ENCODE data around the gene SCAMP3. TPM values are rescaled to one million over a fixed set of nuclear protein-coding genes. Genes with fewer than 3 reads are reported as not detected.

Gene SCAMP3
- total RNA-seq, 2 donors from 2014 or later: 98.9 to 107 TPM

- Mint-ChIP-seq H3K9me3 (no peaks in the 10 kb centered on the region), H3K36me3 (no peaks in the 10 kb centered on the region), H3K27ac (peak overlapping the region; percentile 46 to 93)
- DNase-seq (ENCODE audit: low spot score in 2 of 2) (peak; percentile 81 to 96), ATAC-seq (peak; percentile 39 to 53)
Observed at GRCh38 chr1:155206891-155207805, 55.0 kb downstream of the SCAMP3 start.

Other genes with a start within 250 kb of the SCAMP3 start
- gene DCST2, start 228.6 kb downstream of the SCAMP3 start, total RNA-seq: 1 to 10 TPM; 1.5 to 1.8 TPM
- gene DCST1, start 228.5 kb downstream of the SCAMP3 start, total RNA-seq: under 1 TPM in 1 of 2 donors, not detected in 1; 0.34 TPM
- 10 to 100 TPM; 49.9 to 52.8 TPM for gene ADAM15, start 211.0 kb downstream of the SCAMP3 start, total RNA-seq
- gene EFNA4, start 198.6 kb downstream of the SCAMP3 start, total RNA-seq: 1 to 10 TPM; 5.7 to 9.5 TPM
- gene EFNA3, start 183.5 kb downstream of the SCAMP3 start, total RNA-seq: 10 to 100 TPM in 1 of 2 donors, 1 to 10 TPM in 1; 1.7 to 12.6 TPM
- gene EFNA1, start 134.5 kb downstream of the SCAMP3 start, total RNA-seq: 1 to 10 TPM in 1 of 2 donors, under 1 TPM in 1; 0.68 to 1.6 TPM
- 10 to 100 TPM; 47.4 to 49.4 TPM for gene SLC50A1, start 126.5 kb downstream of the SCAMP3 start, total RNA-seq
- 10 to 100 TPM; 26.4 to 40.8 TPM for gene DPM3, start 121.8 kb downstream of the SCAMP3 start, total RNA-seq
- gene KRTCAP2, start 89.1 kb downstream of the SCAMP3 start, total RNA-seq: 100 to 1,000 TPM; 106 to 162 TPM
- 10 to 100 TPM in 1 of 2 donors, 1 to 10 TPM in 1; 6.8 to 15.2 TPM for gene TRIM46, start 88.5 kb downstream of the SCAMP3 start, total RNA-seq
- 10 to 100 TPM; 17.2 to 23.6 TPM for gene THBS3, start 54.5 kb downstream of the SCAMP3 start, total RNA-seq
- 10 to 100 TPM; 46.6 to 57.2 TPM for gene MTX1, start 53.7 kb downstream of the SCAMP3 start, total RNA-seq
- 10 to 100 TPM; 14.3 to 45.8 TPM for gene ENTREP3, start 6.9 kb downstream of the SCAMP3 start, total RNA-seq
- gene CLK2, start 11.1 kb upstream of the SCAMP3 start, total RNA-seq: 100 to 1,000 TPM in 1 of 2 donors, 10 to 100 TPM in 1; 90.7 to 106 TPM
- 1 to 10 TPM; 3.9 to 4.8 TPM for gene HCN3, start 15.1 kb upstream of the SCAMP3 start, total RNA-seq
- gene PKLR, start 39.1 kb upstream of the SCAMP3 start, total RNA-seq: under 1 TPM in 1 of 2 donors, not detected in 1; 0.14 TPM
- 100 to 1,000 TPM; 349 to 372 TPM for gene FDPS, start 46.5 kb upstream of the SCAMP3 start, total RNA-seq
- gene RUSC1, start 58.5 kb upstream of the SCAMP3 start, total RNA-seq: 10 to 100 TPM; 23.1 to 28.7 TPM